Left lung (tissue), 10 donors: ENCODE data around the gene LRMDA. TPM values are rescaled to one million over a fixed set of nuclear protein-coding genes. Genes with fewer than 3 reads are reported as not detected.

ENCODE experiments used
- ATAC-seq: fragments of 200-7000 bp; cut with Tn5 transposase; one replicate; pipeline ENCODE4 v1.9.1; 2020; ENCODE audit warnings: moderate library complexity
- DNase-seq, 4 donors: peaks; one replicate each; pipeline ENCODE4 v3.0.0-alpha.2; 2013 to 2020
- H3K27ac ChIP-seq, 2 donors: fragments of 200-600 bp; sonication (generic) in 1 of 2; one replicate each; pipeline versions ENCODE4 v1.5.0 to v1.8.0; 2020 to 2021
- H3K27me3 ChIP-seq, 2 donors: fragments of 200-600 bp; sonication (generic) in 1 of 2; one replicate each; pipeline versions ENCODE4 v1.5.0 to v1.8.0; 2020 to 2021
- H3K36me3 ChIP-seq, 2 donors: fragments of 200-600 bp; sonication (generic) in 1 of 2; one replicate each; pipeline versions ENCODE4 v1.5.0 to v1.8.0; 2020 to 2021
- H3K4me1 ChIP-seq, 2 donors: fragments of 200-600 bp; one replicate each; pipeline ENCODE4 v1.8.0; 2021
- H3K4me3 ChIP-seq, 2 donors: fragments of 200-600 bp; sonication (generic) in 1 of 2; one replicate each; pipeline versions ENCODE4 v1.5.0 to v1.8.0; 2020 to 2021; ENCODE audit warnings: mild to moderate bottlenecking in 1 of 2
- H3K9me3 ChIP-seq, 2 donors: fragments of 200-600 bp; sonication (generic) in 1 of 2; one replicate each; pipeline versions ENCODE4 v1.5.0 to v1.8.0; 2020 to 2021
- intact Hi-C, 2 donors: fragments of 100-400 bp; cut with DNase I; formaldehyde crosslinking; loops; one replicate each; pipeline versions ENCODE4 v1.11.2 to v1.14.2; 2022
- polyA plus RNA-seq, 6 donors: library from polyadenylated mRNA; unstranded; fragments of 120-200 nt; gene quantifications; one replicate each; pipeline ENCODE4 v1.2.1, GENCODE V29; 2013; ENCODE audit not compliant: insufficient read length in 6 of 6
- total RNA-seq, 2 donors: library from RNA; stranded (reverse); fragmentation: NEBNext Ultra II Directional; extraction: Animal tissue kit (Norgen Biotek cat#: 25700); gene quantifications; one replicate each; pipeline ENCODE4 v1.2.1, GENCODE V29; 2021
- TF ChIP-seq, protein P1 (sequence below), 2 donors: fragments of 200-600 bp; sonication (generic) in 1 of 2; IDR thresholded peaks; one replicate each; pipeline versions ENCODE4 v1.5.0 to v1.8.0; 2021; ENCODE audit warnings: antibody characterized with exemption in 2 of 2
- donor health status: DM: no; HTN: yes; CAD: no.
- donor health status: DM: no; HTN: no; CAD: no.

Gene LRMDA
- total and polyA plus RNA-seq, 8 donors, result 13.9 to 23.6 (median 18.7) TPM

DNA sequence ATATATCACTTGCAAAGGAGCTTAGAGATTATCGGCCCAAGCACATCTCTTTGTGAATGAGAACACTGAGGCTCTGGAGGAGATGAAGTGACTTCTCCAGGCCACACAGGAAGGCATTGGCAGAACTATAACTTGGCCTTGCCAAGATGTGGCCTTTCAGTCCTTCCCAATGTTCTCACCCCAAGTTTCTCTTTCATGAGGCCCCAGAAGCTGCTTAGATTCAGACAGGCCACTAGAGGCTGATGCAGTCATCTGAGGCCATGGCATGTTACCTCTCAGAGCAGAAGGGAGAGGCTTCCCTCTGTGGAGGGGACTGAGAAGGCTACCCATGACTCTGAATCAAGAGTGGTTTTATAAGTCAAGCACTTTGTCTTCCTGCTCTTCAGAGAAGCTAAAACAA, 1003.7 kb downstream of the LRMDA start:
- no peaks in the 10 kb centered on the region for H3K27me3 ChIP-seq
- no peaks in the 10 kb centered on the region for H3K9me3 ChIP-seq
- peaks cover 0 to 8% of the 10 kb centered on the region in 2 donors for H3K4me1 ChIP-seq
- no peak overlapping the region for H3K27ac ChIP-seq
- TF ChIP-seq, protein P1, sequence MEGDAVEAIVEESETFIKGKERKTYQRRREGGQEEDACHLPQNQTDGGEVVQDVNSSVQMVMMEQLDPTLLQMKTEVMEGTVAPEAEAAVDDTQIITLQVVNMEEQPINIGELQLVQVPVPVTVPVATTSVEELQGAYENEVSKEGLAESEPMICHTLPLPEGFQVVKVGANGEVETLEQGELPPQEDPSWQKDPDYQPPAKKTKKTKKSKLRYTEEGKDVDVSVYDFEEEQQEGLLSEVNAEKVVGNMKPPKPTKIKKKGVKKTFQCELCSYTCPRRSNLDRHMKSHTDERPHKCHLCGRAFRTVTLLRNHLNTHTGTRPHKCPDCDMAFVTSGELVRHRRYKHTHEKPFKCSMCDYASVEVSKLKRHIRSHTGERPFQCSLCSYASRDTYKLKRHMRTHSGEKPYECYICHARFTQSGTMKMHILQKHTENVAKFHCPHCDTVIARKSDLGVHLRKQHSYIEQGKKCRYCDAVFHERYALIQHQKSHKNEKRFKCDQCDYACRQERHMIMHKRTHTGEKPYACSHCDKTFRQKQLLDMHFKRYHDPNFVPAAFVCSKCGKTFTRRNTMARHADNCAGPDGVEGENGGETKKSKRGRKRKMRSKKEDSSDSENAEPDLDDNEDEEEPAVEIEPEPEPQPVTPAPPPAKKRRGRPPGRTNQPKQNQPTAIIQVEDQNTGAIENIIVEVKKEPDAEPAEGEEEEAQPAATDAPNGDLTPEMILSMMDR (IDR thresholded peaks at IDR 0.05), result no peak
- intact Hi-C loops, result no loop called here
- H3K36me3 ChIP-seq, result no peaks in the 10 kb centered on the region
- DNase-seq (no peak), ATAC-seq (no peak)
- H3K4me3 ChIP-seq, result no peak overlapping the region

DNA sequence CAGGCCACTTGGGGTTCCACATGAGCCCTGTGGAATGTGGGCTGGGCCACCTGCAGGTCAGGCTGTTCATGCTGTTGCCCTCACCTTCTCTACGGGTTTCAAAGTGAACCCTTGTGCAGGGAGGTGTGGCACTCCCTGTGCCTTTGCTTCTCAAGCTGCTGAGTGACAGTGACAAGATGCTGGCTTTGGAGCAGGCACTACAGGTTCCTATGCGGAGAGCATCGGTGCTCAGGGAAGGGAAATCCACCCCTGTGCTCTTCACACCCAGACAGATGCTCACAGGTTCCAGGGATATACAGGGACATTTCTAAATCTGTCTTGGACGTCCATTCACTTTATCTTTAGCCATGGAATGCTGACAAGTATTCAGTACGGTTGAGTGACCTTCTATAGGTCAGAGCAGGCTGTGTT, 1005.0 kb downstream of the LRMDA start:
- H3K4me3 ChIP-seq, result no peak overlapping the region
- intact Hi-C loops, result no loop called here
- H3K27ac ChIP-seq, result no peak overlapping the region
- H3K4me1 ChIP-seq, result peaks cover 0 to 3% of the 10 kb centered on the region in 2 donors
- H3K27me3 ChIP-seq, result no peaks in the 10 kb centered on the region
- H3K36me3 ChIP-seq, result no peaks in the 10 kb centered on the region
- ATAC-seq (no peak), DNase-seq (no peak)
- no peaks in the 10 kb centered on the region for H3K9me3 ChIP-seq
- TF ChIP-seq, protein P1 (IDR thresholded peaks at IDR 0.05), result no peak

DNA sequence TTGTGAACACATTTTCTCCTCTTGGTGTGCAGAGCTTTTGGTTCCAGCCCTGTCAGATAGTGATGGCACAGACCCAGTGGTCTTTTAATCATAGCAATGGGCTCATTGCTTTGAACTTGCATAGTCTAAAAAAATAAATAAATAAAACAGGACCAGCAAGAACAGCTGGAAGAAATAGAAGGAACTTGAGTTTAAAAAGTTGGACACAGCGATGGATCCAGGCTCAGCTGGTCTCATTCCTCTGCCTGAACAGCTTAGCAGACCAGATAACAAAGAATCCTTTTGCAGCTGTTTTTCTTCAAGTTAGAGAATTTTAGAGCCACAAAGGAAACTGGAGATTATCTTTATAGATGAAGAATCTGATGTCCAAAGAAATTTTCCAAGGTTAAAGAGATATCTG, 1005.6 kb downstream of the LRMDA start:
- Histone ChIP-seq H3K27ac (no peak overlapping the region), H3K9me3 (no peaks in the 10 kb centered on the region), H3K36me3 (no peaks in the 10 kb centered on the region), H3K27me3 (no peaks in the 10 kb centered on the region), H3K4me1 (peaks cover 0 to under 1% of the 10 kb centered on the region in 2 donors), H3K4me3 (no peak overlapping the region)
- TF ChIP-seq, protein P1 (IDR thresholded peaks at IDR 0.05), result no peak
- ATAC-seq, result no peak
- DNase-seq, result no peak
- intact Hi-C loops, result no loop called here

DNA sequence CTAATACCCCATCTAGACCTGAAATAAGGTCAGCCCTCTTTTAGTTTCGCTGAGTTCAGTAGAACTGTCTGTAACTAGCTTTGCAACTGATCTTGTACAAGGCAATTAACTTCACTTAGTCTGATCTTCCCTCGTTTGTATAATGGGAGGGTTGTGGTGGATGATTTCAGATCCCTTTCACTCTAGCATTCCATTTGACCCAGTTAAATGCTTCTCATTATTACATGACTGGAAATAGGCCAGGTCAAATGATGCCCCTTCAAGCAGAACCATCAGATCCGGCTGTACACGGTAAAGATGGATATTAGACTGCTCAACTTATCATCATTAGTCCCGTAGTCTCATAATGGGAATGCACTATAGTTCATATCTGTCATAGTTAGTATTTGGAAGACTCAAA, 1009.0 kb downstream of the LRMDA start:
- intact Hi-C loops, result no loop called here
- TF ChIP-seq, protein P1 (IDR thresholded peaks at IDR 0.05), result no peak
- H3K4me1 ChIP-seq, result no peaks in the 10 kb centered on the region
- ATAC-seq (no peak), DNase-seq (no peak)
- no peaks in the 10 kb centered on the region for H3K36me3 ChIP-seq
- no peaks in the 10 kb centered on the region for H3K27me3 ChIP-seq
- no peak overlapping the region for H3K4me3 ChIP-seq
- no peak overlapping the region for H3K27ac ChIP-seq
- no peaks in the 10 kb centered on the region for H3K9me3 ChIP-seq

GRCh38 chr10:76442113-76442512, 1010.7 kb downstream of the LRMDA start:
- TF ChIP-seq, protein P1 (IDR thresholded peaks at IDR 0.05), result no peak
- no peak for DNase-seq

More at GRCh38 chr10:76442113-76442512, 1010.7 kb downstream of the LRMDA start:
- ATAC-seq, result no peak
- Histone ChIP-seq H3K27me3 (no peaks in the 10 kb centered on the region), H3K4me3 (no peak overlapping the region), H3K9me3 (no peaks in the 10 kb centered on the region), H3K36me3 (no peaks in the 10 kb centered on the region), H3K4me1 (no peaks in the 10 kb centered on the region), H3K27ac (no peak overlapping the region)
- intact Hi-C loops, result no loop called here
